ENCODE measurements around the gene OTX2.

The OTX2 gene

DNA sequence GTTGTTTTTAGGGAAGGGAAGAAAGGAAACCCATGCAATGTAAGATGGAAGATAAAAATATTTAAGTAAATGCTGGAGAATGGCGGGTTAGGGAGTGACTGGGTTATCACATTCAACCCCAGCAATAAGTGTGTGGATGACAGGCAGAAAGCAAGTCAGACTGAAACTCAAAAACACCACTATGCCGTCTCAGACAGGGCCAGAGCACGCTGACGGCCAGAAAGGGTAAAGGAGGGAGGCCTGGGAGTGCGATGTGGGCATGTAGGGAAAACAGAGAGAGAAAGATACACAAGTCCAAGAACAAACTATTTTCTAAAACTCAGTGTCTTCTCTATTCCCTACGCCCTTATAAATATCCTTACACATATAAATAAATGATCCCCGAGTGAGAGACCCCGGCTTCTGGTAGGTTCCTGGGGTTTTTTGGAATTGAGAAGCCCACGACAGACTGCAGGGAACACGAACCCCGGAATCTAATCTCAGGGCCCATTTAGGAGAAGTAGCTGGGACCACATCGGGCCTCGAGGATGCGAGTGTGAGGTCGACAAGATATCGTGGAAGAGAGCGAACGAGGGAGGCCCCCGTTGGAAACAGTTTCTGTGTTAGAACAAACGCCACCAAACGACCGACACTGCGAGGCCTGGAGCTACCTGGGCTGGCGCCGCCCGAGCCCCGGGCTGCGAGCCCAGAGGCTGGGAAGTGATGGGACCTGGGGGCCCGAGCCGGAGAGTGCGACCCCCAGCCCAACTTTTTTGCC, 735 bp upstream of the OTX2 start:
- Histone ChIP-seq H3K27me3 (ENCODE audit: insufficient read depth, low read length) (peaks cover 100% of the 10 kb centered on the region), H3K9ac (ENCODE audit: low read depth, low read length) (peak overlapping the region; percentile 51; the same call in 1 of the 2 replicates), H3K36me3 (ENCODE audit: insufficient read depth, low read depth, low read length) (no peaks in the 10 kb centered on the region), H3K27ac (ENCODE audit: low read length) (no peak overlapping the region), H3K9me3 (ENCODE audit: insufficient read depth, low read depth, low read length) (no peaks in the 10 kb centered on the region), H3K4me1 (ENCODE audit: insufficient read depth, low read length) (peaks cover 50% of the 10 kb centered on the region), H3K4me3 (ENCODE audit: low read length) (peak overlapping the region; percentile 69)

DNA sequence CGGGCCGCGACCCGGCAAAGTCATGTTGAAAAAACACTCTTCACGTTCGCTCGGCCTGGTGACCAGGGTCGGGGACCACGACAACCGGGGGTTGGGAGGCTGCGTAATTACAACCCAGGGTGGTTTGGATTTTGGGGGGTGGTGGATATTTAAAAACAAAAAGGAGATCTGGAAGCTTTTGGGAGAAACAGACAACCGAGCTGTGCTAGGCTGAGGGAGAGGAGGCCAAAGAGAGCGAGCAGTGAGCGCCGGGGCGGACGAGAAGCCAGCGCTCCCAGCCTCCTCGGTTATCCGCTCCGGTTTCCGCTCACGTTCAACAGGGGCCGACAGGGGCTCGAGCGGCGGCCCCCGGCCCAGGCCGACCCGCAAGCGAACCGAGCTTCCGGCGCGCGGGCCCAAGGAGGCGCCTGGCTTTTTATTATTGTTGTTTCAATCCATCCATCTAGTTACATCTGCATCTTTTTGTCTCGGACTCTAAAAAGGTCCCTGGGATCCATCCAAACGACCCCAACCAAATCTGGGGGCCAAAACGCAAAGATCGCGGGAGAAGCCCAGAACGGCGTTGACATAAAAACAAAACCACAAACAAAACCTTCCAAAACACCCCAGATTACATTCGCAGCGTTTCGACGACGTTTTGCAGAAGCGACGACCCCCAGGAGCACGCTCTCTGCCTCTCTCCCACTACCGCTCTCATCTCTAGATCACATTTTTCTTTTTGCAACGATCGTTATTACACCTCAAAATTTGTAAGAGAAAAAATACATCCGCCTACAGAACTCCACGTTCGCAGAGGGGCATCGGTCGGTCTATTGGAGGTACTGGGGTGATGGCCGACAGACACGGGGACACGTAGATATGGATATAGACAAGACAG, 771 bp downstream of the OTX2 start:
- H3K36me3 ChIP-seq (ENCODE audit: insufficient read depth, low read depth, low read length) = peaks cover 9% of the 10 kb centered on the region; the same call in 1 of the 2 replicates
- no peak overlapping the region for H3K27ac ChIP-seq (ENCODE audit: low read length)
- peaks cover 42% of the 10 kb centered on the region for H3K4me1 ChIP-seq (ENCODE audit: insufficient read depth, low read length)
- no peaks in the 10 kb centered on the region for H3K9me3 ChIP-seq (ENCODE audit: insufficient read depth, low read depth, low read length)
- peak overlapping the region; percentile 69 for H3K4me3 ChIP-seq (ENCODE audit: low read length)
- peaks cover 98% of the 10 kb centered on the region for H3K27me3 ChIP-seq (ENCODE audit: insufficient read depth, low read length)
- peak overlapping the region; percentile 81; the same call in 1 of the 2 replicates for H3K9ac ChIP-seq (ENCODE audit: low read depth, low read length)

GRCh38 chr14:56808383-56809269, 1.7 kb downstream of the OTX2 start:
- Histone ChIP-seq H3K9ac (ENCODE audit: low read depth, low read length) (peak overlapping the region; percentile 81; the same call in 1 of the 2 replicates), H3K27ac (ENCODE audit: low read length) (no peak overlapping the region), H3K27me3 (ENCODE audit: insufficient read depth, low read length) (peaks cover 98% of the 10 kb centered on the region)

DNA sequence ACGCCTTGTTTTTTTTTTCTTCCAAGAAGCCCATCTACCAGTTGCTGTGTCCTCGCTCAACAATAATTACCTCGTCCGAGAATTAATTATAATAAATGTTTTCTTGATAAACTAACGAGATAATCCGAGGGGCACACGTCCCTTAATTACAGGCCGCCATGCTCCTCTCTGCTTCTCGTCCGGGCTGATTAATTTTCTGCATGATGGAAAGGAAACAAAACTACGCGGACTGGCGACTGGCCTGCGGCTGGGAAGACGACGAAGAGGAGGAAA, 2.2 kb downstream of the OTX2 start:
- H3K9me3 ChIP-seq (ENCODE audit: insufficient read depth, low read depth, low read length) = no peaks in the 10 kb centered on the region

More at GRCh38 chr14:56808383-56809269, 1.7 kb downstream of the OTX2 start:
- H3K9me3 ChIP-seq (ENCODE audit: insufficient read depth, low read depth, low read length) = no peaks in the 10 kb centered on the region
- H3K4me3 ChIP-seq (ENCODE audit: low read length) = peak overlapping the region; percentile 69
- H3K4me1 ChIP-seq (ENCODE audit: insufficient read depth, low read length) = peaks cover 37% of the 10 kb centered on the region
- H3K36me3 ChIP-seq (ENCODE audit: insufficient read depth, low read depth, low read length) = peaks cover 17% of the 10 kb centered on the region

GRCh38 chr14:56807386-56808109, 2.7 kb downstream of the OTX2 start:
- H3K4me1 ChIP-seq (ENCODE audit: insufficient read depth, low read length) = peaks cover 38% of the 10 kb centered on the region
- peaks cover 98% of the 10 kb centered on the region for H3K27me3 ChIP-seq (ENCODE audit: insufficient read depth, low read length)
- peaks cover 28% of the 10 kb centered on the region for H3K36me3 ChIP-seq (ENCODE audit: insufficient read depth, low read depth, low read length)
- H3K27ac ChIP-seq (ENCODE audit: low read length) = no peak overlapping the region
- peak overlapping the region; percentile 69 for H3K4me3 ChIP-seq (ENCODE audit: low read length)
- peak overlapping the region; percentile 81; the same call in 1 of the 2 replicates for H3K9ac ChIP-seq (ENCODE audit: low read depth, low read length)
- H3K9me3 ChIP-seq (ENCODE audit: insufficient read depth, low read depth, low read length) = no peaks in the 10 kb centered on the region

More for the DNA sequence above, 2.2 kb downstream of the OTX2 start:
- peaks cover 98% of the 10 kb centered on the region for H3K27me3 ChIP-seq (ENCODE audit: insufficient read depth, low read length)
- H3K4me1 ChIP-seq (ENCODE audit: insufficient read depth, low read length) = peaks cover 38% of the 10 kb centered on the region
- H3K4me3 ChIP-seq (ENCODE audit: low read length) = peak overlapping the region; percentile 69
- H3K27ac ChIP-seq (ENCODE audit: low read length) = no peak overlapping the region
- peak overlapping the region; percentile 81; the same call in 1 of the 2 replicates for H3K9ac ChIP-seq (ENCODE audit: low read depth, low read length)
- peaks cover 23% of the 10 kb centered on the region for H3K36me3 ChIP-seq (ENCODE audit: insufficient read depth, low read depth, low read length)

- H3K36me3 ChIP-seq (ENCODE audit: insufficient read depth, low read depth, low read length) = peaks cover 36% of the 10 kb centered on the region
- peaks cover 37% of the 10 kb centered on the region for H3K4me1 ChIP-seq (ENCODE audit: insufficient read depth, low read length)
- H3K27ac ChIP-seq (ENCODE audit: low read length) = peak overlapping the region; percentile 73
- H3K9me3 ChIP-seq (ENCODE audit: insufficient read depth, low read depth, low read length) = no peaks in the 10 kb centered on the region
- H3K4me3 ChIP-seq (ENCODE audit: low read length) = peak overlapping the region; percentile 69
- H3K9ac ChIP-seq (ENCODE audit: low read depth, low read length) = peak overlapping the region; percentile 81
- peaks cover 98% of the 10 kb centered on the region for H3K27me3 ChIP-seq (ENCODE audit: insufficient read depth, low read length)
Observed at GRCh38 chr14:56806760-56807159, 3.5 kb downstream of the OTX2 start.

DNA sequence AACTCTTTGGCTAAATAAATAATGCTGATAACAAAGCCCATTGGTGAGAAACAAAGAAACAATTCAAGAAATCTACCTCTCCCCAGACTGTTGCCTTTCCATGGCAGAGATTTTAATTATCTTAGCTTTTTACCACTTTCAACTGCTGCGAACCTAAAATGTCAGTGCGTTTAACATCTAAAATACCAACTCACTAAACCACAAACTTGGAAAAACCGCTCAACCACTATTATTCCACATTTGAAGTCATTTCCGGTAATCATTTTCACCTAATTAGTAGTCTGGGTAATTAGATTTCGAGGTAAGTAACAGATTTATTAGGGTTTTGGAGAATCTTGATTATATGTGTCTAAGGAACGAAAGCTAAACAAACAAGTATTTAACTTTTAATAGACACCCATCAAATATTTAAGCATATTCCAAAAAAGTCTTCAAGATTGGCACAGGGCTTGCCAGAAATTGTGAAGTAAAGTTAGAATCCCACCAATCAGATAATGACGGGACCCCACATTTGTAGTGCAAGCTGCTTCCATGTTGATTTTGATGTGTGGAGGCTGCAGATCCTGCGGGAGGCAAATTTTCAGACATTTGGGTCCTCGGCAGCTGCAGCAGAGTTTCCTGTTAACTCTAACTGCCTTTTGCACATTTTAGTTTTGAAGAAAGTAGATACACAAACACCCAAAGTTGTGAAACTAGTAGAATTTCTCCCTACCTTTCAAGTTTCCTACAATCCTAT, 4.1 kb downstream of the OTX2 start:
- peaks cover 98% of the 10 kb centered on the region for H3K27me3 ChIP-seq (ENCODE audit: insufficient read depth, low read length)
- peak overlapping the region; percentile 73 for H3K27ac ChIP-seq (ENCODE audit: low read length)
- H3K4me3 ChIP-seq (ENCODE audit: low read length) = peak overlapping the region; percentile 69
- peak overlapping the region; percentile 81 for H3K9ac ChIP-seq (ENCODE audit: low read depth, low read length)
- H3K9me3 ChIP-seq (ENCODE audit: insufficient read depth, low read depth, low read length) = no peaks in the 10 kb centered on the region
- H3K4me1 ChIP-seq (ENCODE audit: insufficient read depth, low read length) = peaks cover 37% of the 10 kb centered on the region
- peaks cover 42% of the 10 kb centered on the region for H3K36me3 ChIP-seq (ENCODE audit: insufficient read depth, low read depth, low read length)

DNA sequence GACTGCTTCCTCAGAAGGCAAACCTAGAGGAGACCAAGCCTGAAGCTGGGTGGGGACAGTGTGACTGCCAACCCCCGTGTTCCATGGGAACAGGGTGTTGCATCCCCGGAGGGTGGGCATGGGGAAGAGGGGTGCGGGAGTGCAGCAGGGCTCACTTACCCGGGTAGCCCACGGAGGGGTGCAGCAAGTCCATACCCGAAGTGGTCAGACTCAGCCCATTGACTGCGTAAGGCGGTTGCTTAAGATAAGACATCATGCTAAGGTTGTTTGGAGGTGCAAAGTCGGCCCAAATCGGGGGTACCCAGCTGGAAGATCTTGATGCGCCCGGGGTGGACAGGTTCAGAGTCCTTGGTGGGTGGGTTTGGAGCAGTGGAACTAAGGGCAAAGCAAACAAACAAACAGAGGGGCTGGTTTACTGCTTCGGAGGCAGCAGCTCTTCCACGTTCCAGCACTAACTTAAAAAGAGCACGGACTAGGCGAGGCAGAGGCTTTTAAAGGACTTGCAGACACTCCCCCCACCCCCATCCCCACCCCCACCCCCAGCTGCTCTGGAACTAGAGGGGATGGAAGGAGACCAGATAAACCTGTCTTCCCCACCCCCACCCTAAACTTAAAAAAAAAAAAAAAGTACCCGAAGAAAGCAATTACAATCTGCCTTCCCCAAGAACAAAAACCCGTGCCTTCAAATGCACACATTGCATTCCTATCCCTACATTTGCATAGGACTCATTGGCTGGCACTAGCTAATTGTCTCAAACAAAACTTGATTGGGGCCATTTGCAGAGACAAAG, 4.9 kb downstream of the OTX2 start:
- Histone ChIP-seq H3K27me3 (ENCODE audit: insufficient read depth, low read length) (peaks cover 98% of the 10 kb centered on the region), H3K9me3 (ENCODE audit: insufficient read depth, low read depth, low read length) (no peaks in the 10 kb centered on the region), H3K36me3 (ENCODE audit: insufficient read depth, low read depth, low read length) (peaks cover 50% of the 10 kb centered on the region), H3K4me1 (ENCODE audit: insufficient read depth, low read length) (peaks cover 39% of the 10 kb centered on the region), H3K27ac (ENCODE audit: low read length) (peak overlapping the region; percentile 94), H3K9ac (ENCODE audit: low read depth, low read length) (peak overlapping the region; percentile 96), H3K4me3 (ENCODE audit: low read length) (peak overlapping the region; percentile 89)

DNA sequence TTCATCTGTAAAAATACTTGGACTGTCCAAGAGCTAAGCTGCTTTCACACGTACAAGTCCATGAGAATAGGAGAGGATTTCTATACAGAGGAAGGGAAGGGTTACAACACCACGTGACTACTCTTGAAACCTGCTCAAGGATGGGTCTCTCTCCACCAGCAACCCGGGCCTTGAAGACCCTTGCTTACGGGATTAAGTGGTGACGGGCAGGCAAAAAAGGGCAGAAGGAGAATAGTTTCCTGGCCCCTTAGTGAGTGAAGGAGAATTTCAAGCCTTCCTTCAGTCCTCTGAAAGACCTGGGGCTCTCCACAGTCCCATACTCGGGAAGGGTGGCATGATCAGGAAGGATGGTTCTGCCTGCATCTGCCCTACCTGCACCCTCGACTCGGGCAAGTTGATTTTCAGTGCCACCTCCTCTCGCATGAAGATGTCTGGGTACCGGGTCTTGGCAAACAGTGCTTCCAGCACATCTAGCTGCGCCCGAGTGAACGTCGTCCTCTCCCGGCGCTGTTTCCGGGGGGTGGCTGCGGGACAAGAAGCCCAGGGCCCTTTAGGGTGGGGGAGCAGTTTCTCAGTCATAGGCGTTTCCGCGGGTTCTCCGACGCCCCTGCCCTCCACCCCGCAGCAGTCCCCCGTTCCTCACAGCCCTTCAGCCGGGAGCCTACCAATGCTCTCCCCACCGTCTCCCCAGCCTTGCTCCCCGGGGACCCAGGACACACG, 6.3 kb downstream of the OTX2 start:
- H3K27me3 ChIP-seq (ENCODE audit: insufficient read depth, low read length) = peaks cover 98% of the 10 kb centered on the region
- no peaks in the 10 kb centered on the region for H3K9me3 ChIP-seq (ENCODE audit: insufficient read depth, low read depth, low read length)
- H3K9ac ChIP-seq (ENCODE audit: low read depth, low read length) = peak overlapping the region; percentile 96
- peak overlapping the region; percentile 94 for H3K27ac ChIP-seq (ENCODE audit: low read length)
- peaks cover 59% of the 10 kb centered on the region for H3K36me3 ChIP-seq (ENCODE audit: insufficient read depth, low read depth, low read length)
- H3K4me1 ChIP-seq (ENCODE audit: insufficient read depth, low read length) = peaks cover 47% of the 10 kb centered on the region
- H3K4me3 ChIP-seq (ENCODE audit: low read length) = peak overlapping the region; percentile 89
